ENCODE results near the gene GYS1. TPM values are rescaled to one million over a fixed set of nuclear protein-coding genes. Genes with fewer than 3 reads are reported as not detected.
A peak's percentile ranks its signal among the peaks of the same experiment; 100 is the strongest.

GYS1 gene
- total and polyA plus RNA-seq, 7 experiments from 2014 or later: 22.6 to 82.3 (median 40.3) TPM

DNA sequence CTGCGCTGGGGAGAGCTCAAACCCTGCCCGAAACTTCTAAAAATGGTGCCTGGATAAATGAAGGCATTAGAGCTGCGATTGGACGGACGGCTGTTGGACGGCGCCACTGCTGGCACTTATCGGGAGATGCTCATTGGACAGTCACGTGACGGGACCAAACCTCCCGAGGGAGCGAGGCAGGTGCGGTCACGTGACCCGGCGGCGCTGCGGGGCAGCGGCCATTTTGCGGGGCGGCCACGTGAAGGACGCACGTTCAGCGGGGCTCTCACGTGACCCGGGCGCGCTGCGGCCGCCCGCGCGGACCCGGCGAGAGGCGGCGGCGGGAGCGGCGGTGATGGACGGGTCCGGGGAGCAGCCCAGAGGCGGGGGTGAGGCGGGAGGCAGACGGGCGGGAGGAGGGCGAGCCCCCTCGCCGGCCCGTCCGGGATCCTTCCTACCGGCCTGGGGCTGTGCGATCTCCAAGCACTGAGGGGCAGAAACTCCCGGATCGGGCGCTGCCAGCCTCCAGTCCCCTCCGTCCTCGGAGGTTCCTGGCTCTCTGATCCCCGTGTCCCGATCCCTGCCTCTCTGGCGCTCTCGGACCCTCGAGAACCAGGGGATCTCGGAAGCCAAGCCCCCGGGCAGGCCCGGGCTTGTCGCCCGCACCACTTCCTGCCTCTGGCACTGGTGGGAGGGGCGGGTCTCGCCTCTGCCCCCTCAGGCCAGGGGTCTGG, 38.4 kb downstream of the GYS1 start, which contains the start of gene BAX:
Gene BAX (plus strand): TSS at position 281 of the 713 bp plus-strand sequence. CDS start 54 bp downstream, at position 335.
- ChIA-PET CTCF (interaction anchor here (0.9 to 2.6 kb wide), 2 partner anchors 16 to 310 kb away, joined by 3 to 7 read pairs; no protein-coding TSS in a partner anchor), POLR2A (interaction anchor here (0.6 to 3.8 kb wide), 10 partner anchors 7 to 655 kb away, joined by 3 to 58 read pairs (median 4); partner anchors contain the start of genes DHDH, FTL and RUVBL2)
- peaks cover 0 to 6% (median 0%) of the 10 kb centered on the region in 3 experiments for H3K36me3 ChIP-seq (ENCODE audit: control insufficient read depth in 2 of 3, insufficient read depth in 3 of 3, low read length in 3 of 3)
- Mint-ChIP-seq H3K27me3 (peaks cover 0 to 2% (median 0%) of the 10 kb centered on the region in 5 donors), H3K9me3 (peaks cover 0 to 2% (median 0%) of the 10 kb centered on the region in 11 donors), H3K27ac (peak within 1 kb of the TSS; percentile 77 to 94 (median 91)), H3K4me1 (peaks cover 26 to 46% (median 38%) of the 10 kb centered on the region in 7 donors), H3K4me3 (peak within 1 kb of the TSS; percentile 88 to 95 (median 94)), H3K36me3 (peaks cover 0 to 28% (median 5%) of the 10 kb centered on the region in 5 donors)
- H3K27me3 ChIP-seq (ENCODE audit: control insufficient read depth in 2 of 2, insufficient read depth in 2 of 2, low read length in 2 of 2): no peaks in the 10 kb centered on the region
- no peaks in the 10 kb centered on the region for H3K9me3 ChIP-seq (ENCODE audit: control insufficient read depth in 2 of 3, low read length in 3 of 3)
- H3K4me3 ChIP-seq (ENCODE audit: low read length): peak within 1 kb of the TSS; percentile 65
- peak within 1 kb of the TSS; percentile 85 for H3K27ac ChIP-seq (ENCODE audit: low read depth, low read length)
- DNase-seq: peak; percentile 59 to 96 (median 71)
- H3K4me1 ChIP-seq (ENCODE audit: control insufficient read depth in 2 of 2, insufficient read depth in 2 of 2, low read length in 2 of 2): peaks cover 12 to 19% of the 10 kb centered on the region in 2 donors
- ATAC-seq: peak; percentile 92
- intact Hi-C loops (cut with micrococcal nuclease): loop anchor here (1.0 to 2.0 kb wide), 9 partner anchors 11 to 81 kb away; partner anchors contain the start of genes DHDH (in 2 of the 2), FTL (in 2 of the 2), NUCB1 (in 2 of the 2) and GYS1 (in 1 of the 2)

- Histone ChIP-seq H3K9me3 (ENCODE audit: control insufficient read depth in 2 of 3, low read length in 3 of 3) (no peaks in the 10 kb centered on the region), H3K27me3 (ENCODE audit: control insufficient read depth in 2 of 2, insufficient read depth in 2 of 2, low read length in 2 of 2) (no peaks in the 10 kb centered on the region), H3K27ac (ENCODE audit: low read depth, low read length) (peak overlapping the region; percentile 85), H3K4me1 (ENCODE audit: control insufficient read depth in 2 of 2, insufficient read depth in 2 of 2, low read length in 2 of 2) (peaks cover 12 to 19% of the 10 kb centered on the region in 2 donors), H3K4me3 (ENCODE audit: low read length) (peak overlapping the region; percentile 65), H3K36me3 (ENCODE audit: control insufficient read depth in 2 of 3, insufficient read depth in 3 of 3, low read length in 3 of 3) (peaks cover 0 to 6% (median 0%) of the 10 kb centered on the region in 3 experiments)
- POLR2A ChIA-PET: interaction anchor here (0.6 to 3.8 kb wide), 9 partner anchors 8 to 633 kb away, joined by 3 to 58 read pairs (median 4); partner anchors contain the start of genes DHDH, FTL and RUVBL2
- H3K27me3 Mint-ChIP-seq: peaks cover 0 to 2% (median 0%) of the 10 kb centered on the region in 5 donors
- peaks cover 0 to 2% (median 0%) of the 10 kb centered on the region in 11 donors for H3K9me3 Mint-ChIP-seq
- H3K4me1 Mint-ChIP-seq: peaks cover 25 to 40% (median 38%) of the 10 kb centered on the region in 7 donors
- intact Hi-C loops (cut with micrococcal nuclease): loop anchor here (1.0 to 2.0 kb wide), 9 partner anchors 11 to 81 kb away; partner anchors contain the start of genes DHDH (in 2 of the 2), NUCB1 (in 2 of the 2), FTL (in 1 of the 2) and GYS1 (in 1 of the 2)
- CTCF ChIA-PET: interaction anchor here (2.6 kb wide), 1 partner anchor 16 kb away, joined by 7 read pairs; no protein-coding TSS in a partner anchor
- DNase-seq: no peak
- H3K36me3 Mint-ChIP-seq: peaks cover 0 to 27% (median 5%) of the 10 kb centered on the region in 5 donors
- no peak for ATAC-seq
- peak overlapping the region; percentile 88 to 95 (median 94) for H3K4me3 Mint-ChIP-seq
- peak overlapping the region; percentile 70 to 94 (median 91) for H3K27ac Mint-ChIP-seq
These were observed 39.0 kb downstream of the GYS1 start for GRCh38 chr19:48953990-48954594.

DNA sequence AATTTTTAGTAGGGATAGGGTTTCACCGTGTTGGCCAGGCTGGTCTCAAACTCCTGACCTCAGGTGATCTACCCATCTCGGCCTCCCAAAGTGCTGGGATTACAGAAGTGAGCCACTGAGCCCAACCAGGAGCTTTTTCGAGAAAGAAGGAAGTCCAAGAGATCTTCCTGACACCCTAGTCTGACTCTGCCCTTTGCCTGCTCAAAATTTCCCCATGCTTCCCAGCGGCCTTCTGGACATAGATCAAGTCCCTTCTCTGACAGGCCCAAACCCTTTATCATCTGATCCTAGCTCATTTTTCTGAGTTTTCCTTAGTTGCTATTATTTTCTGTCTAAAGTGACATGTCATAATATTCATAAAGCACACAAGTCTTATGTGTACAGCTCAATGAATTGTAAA, 40.0 kb downstream of the GYS1 start:
- Histone ChIP-seq H3K4me1 (ENCODE audit: control insufficient read depth in 2 of 2, insufficient read depth in 2 of 2, low read length in 2 of 2) (peaks cover 12 to 19% of the 10 kb centered on the region in 2 donors), H3K27me3 (ENCODE audit: control insufficient read depth in 2 of 2, insufficient read depth in 2 of 2, low read length in 2 of 2) (no peaks in the 10 kb centered on the region), H3K4me3 (ENCODE audit: low read length) (no peak overlapping the region), H3K9me3 (ENCODE audit: control insufficient read depth in 2 of 3, low read length in 3 of 3) (no peaks in the 10 kb centered on the region), H3K27ac (ENCODE audit: low read depth, low read length) (no peak overlapping the region), H3K36me3 (ENCODE audit: control insufficient read depth in 2 of 3, insufficient read depth in 3 of 3, low read length in 3 of 3) (peaks cover 0 to 6% (median 0%) of the 10 kb centered on the region in 3 experiments)
- ATAC-seq: no peak
- Mint-ChIP-seq H3K36me3 (peaks cover 0 to 23% (median 8%) of the 10 kb centered on the region in 5 donors), H3K4me1 (peaks cover 23 to 33% (median 31%) of the 10 kb centered on the region in 7 donors), H3K4me3 (peak overlapping the region in 3 of 10 donors; percentile 10 to 92 (median 58)), H3K9me3 (peaks cover 0 to 8% (median 0%) of the 10 kb centered on the region in 11 donors), H3K27me3 (peaks cover 0 to 2% (median 0%) of the 10 kb centered on the region in 5 donors), H3K27ac (peak overlapping the region in 1 of 9 donors; percentile 93)
- ChIA-PET CTCF (interaction anchor here (1.0 to 2.6 kb wide), 2 partner anchors 17 to 110 kb away, joined by 5 to 7 read pairs; no protein-coding TSS in a partner anchor), POLR2A (interaction anchor here (0.6 to 3.8 kb wide), 8 partner anchors 9 to 351 kb away, joined by 3 to 58 read pairs (median 4); partner anchors contain the start of genes DHDH, FTL and NUCB1)
- no peak for DNase-seq
- intact Hi-C loops (cut with micrococcal nuclease): no loop called here

DNA sequence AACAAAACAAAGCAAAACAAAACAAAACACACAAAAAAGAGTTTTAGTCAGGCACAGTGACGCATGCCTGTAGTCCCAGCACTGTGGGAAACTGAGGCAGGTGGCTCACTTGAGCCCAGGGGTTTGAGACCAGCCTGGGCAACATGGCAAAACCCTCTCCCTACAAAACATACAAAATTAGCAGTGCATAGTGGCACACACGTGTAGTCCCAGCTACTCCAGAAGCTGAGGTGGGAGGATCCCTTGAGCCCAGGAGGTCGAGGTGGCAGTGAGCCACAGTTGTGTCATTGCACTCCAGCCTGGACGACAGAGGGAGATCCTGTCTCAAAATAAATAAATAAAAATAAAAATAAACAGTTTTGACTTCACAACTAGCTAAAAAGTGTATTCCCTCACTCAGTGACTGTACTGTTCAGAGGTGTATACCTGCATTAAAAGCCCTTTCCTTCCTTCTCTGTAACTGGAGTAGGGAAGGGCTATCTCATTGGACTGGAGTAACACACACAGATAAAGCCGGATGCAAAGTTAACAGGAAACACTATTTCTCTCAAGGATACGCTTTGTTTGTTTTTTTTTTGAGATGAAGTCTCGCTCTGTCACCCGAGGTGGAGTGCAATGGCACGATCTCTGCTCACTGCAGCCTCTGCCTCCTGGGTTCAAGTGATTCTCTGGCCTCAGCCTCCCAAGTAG, 42.1 kb downstream of the GYS1 start:
- no peak overlapping the region for H3K27ac Mint-ChIP-seq
- H3K27me3 Mint-ChIP-seq: peaks cover 0 to 2% (median 0%) of the 10 kb centered on the region in 5 donors
- H3K36me3 Mint-ChIP-seq: peaks cover 0 to 6% (median 0%) of the 10 kb centered on the region in 5 donors
- peaks cover 10 to 15% (median 13%) of the 10 kb centered on the region in 7 donors for H3K4me1 Mint-ChIP-seq
- Histone ChIP-seq H3K27ac (ENCODE audit: low read depth, low read length) (no peak overlapping the region), H3K27me3 (ENCODE audit: control insufficient read depth in 2 of 2, insufficient read depth in 2 of 2, low read length in 2 of 2) (no peaks in the 10 kb centered on the region), H3K9me3 (ENCODE audit: control insufficient read depth in 2 of 3, low read length in 3 of 3) (no peaks in the 10 kb centered on the region), H3K4me1 (ENCODE audit: control insufficient read depth in 2 of 2, insufficient read depth in 2 of 2, low read length in 2 of 2) (peaks cover 10% of the 10 kb centered on the region in 2 donors), H3K36me3 (ENCODE audit: control insufficient read depth in 2 of 3, insufficient read depth in 3 of 3, low read length in 3 of 3) (peaks cover 0 to 2% (median 0%) of the 10 kb centered on the region in 3 experiments), H3K4me3 (ENCODE audit: low read length) (no peak overlapping the region)
- no peak overlapping the region for H3K4me3 Mint-ChIP-seq
- peaks cover 0 to 8% (median 0%) of the 10 kb centered on the region in 11 donors for H3K9me3 Mint-ChIP-seq
- POLR2A ChIA-PET: interaction anchor here (0.8 to 1.4 kb wide), 2 partner anchors 50 to 77 kb away, joined by 3 to 4 read pairs; no protein-coding TSS in a partner anchor
- ATAC-seq (no peak), DNase-seq (no peak)
- CTCF ChIA-PET: no interaction called here
- intact Hi-C loops (cut with micrococcal nuclease): no loop called here

DNA sequence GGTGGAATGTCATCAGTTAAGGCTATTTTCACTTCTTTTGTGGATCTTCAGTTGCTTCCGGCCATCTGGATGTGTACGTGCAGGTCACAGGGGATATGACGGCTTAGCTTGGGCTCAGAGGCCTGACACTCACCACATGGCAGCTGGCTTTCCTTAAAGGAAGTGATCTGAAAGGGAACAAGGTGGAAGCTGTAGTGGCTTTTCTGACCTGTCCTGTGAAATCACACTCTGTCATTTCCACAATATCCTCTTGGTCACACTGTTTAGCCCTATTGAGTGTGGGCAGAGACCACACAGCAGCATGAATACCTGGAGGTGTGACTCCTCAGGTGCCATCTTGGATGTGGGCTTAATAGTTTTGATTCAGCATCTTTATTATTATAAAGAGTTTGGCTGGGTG, 43.0 kb downstream of the GYS1 start:
- ChIA-PET POLR2A (no interaction called here), CTCF (interaction anchor here (1.1 kb wide), 1 partner anchor 21 kb away, joined by 3 read pairs; no protein-coding TSS in a partner anchor)
- Mint-ChIP-seq H3K36me3 (peaks cover 0 to 5% (median 0%) of the 10 kb centered on the region in 5 donors), H3K27me3 (peaks cover 0 to 2% (median 0%) of the 10 kb centered on the region in 5 donors), H3K27ac (no peak overlapping the region), H3K9me3 (peaks cover 0 to 8% (median 0%) of the 10 kb centered on the region in 11 donors), H3K4me1 (peaks cover 2 to 8% (median 5%) of the 10 kb centered on the region in 7 donors), H3K4me3 (no peak overlapping the region)
- Histone ChIP-seq H3K27me3 (ENCODE audit: control insufficient read depth in 2 of 2, insufficient read depth in 2 of 2, low read length in 2 of 2) (no peaks in the 10 kb centered on the region), H3K36me3 (ENCODE audit: control insufficient read depth in 2 of 3, insufficient read depth in 3 of 3, low read length in 3 of 3) (no peaks in the 10 kb centered on the region), H3K4me1 (ENCODE audit: control insufficient read depth in 2 of 2, insufficient read depth in 2 of 2, low read length in 2 of 2) (peaks cover 2% of the 10 kb centered on the region in 2 donors), H3K9me3 (ENCODE audit: control insufficient read depth in 2 of 3, low read length in 3 of 3) (no peaks in the 10 kb centered on the region), H3K4me3 (ENCODE audit: low read length) (no peak overlapping the region), H3K27ac (ENCODE audit: low read depth, low read length) (no peak overlapping the region)
- intact Hi-C loops (cut with micrococcal nuclease): no loop called here
- ATAC-seq (no peak), DNase-seq (no peak)

DNA sequence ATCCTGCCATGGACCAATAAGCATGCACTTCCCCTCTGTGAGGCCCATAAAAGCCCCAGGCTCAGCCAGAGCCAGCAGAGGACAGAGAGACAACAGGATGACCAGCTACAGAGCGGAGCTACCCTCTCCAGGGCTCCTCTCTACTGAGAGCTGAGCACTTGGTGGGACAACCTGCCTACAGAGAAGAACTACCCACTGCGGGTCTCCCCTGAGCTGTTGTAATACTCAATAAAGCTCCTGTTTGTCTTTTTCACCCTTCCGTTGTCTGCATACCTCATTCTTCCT, 45.9 kb downstream of the GYS1 start:
- POLR2A ChIA-PET: no interaction called here
- intact Hi-C loops (cut with micrococcal nuclease): no loop called here
- CTCF ChIA-PET: no interaction called here
- Mint-ChIP-seq H3K4me3 (no peak overlapping the region), H3K27ac (no peak overlapping the region), H3K4me1 (no peaks in the 10 kb centered on the region), H3K9me3 (peaks cover 0 to 7% (median 0%) of the 10 kb centered on the region in 11 donors), H3K36me3 (peaks cover 0 to 5% (median 1%) of the 10 kb centered on the region in 5 donors), H3K27me3 (no peaks in the 10 kb centered on the region)
- Histone ChIP-seq H3K27me3 (ENCODE audit: control insufficient read depth in 2 of 2, insufficient read depth in 2 of 2, low read length in 2 of 2) (no peaks in the 10 kb centered on the region), H3K4me1 (ENCODE audit: control insufficient read depth in 2 of 2, insufficient read depth in 2 of 2, low read length in 2 of 2) (no peaks in the 10 kb centered on the region), H3K9me3 (ENCODE audit: control insufficient read depth in 2 of 3, low read length in 3 of 3) (no peaks in the 10 kb centered on the region), H3K36me3 (ENCODE audit: control insufficient read depth in 2 of 3, insufficient read depth in 3 of 3, low read length in 3 of 3) (no peaks in the 10 kb centered on the region), H3K27ac (ENCODE audit: low read depth, low read length) (no peak overlapping the region), H3K4me3 (ENCODE audit: low read length) (no peak overlapping the region)
- ATAC-seq (no peak), DNase-seq (no peak)
